NOMO-1 treated with dmso at 0.1 percent for 144 hours (cell line): ENCODE data around the gene NIPBL.
"Not testable (repeated sequence)": the region's sequence is repeated elsewhere in the genome, so short reads cannot be mapped to it uniquely, and the experiment has no call there.

Source experiments
- DNase-seq: peaks from one replicate; lab custom pipeline; 2025; ENCODE audit not compliant: unreplicated experiment; lab: John Stamatoyannopoulos, UW

NIPBL gene

GRCh38 chr5:37082977-37083376, 206.4 kb downstream of the NIPBL start:
- not testable (repeated sequence) for DNase-seq

- not testable (repeated sequence) for DNase-seq
Observed at GRCh38 chr5:37086026-37086425, 209.5 kb downstream of the NIPBL start.

- peak; percentile 56 for DNase-seq
Observed at GRCh38 chr5:37086466-37087173, 210.1 kb downstream of the NIPBL start.

- DNase-seq, result no peak
Observed at GRCh38 chr5:37088009-37088408, 211.4 kb downstream of the NIPBL start.

- no peak for DNase-seq
Observed at GRCh38 chr5:37090123-37090726, 213.7 kb downstream of the NIPBL start.

- no peak for DNase-seq
Observed at GRCh38 chr5:37090781-37091180, 214.2 kb downstream of the NIPBL start.

GRCh38 chr5:37093795-37094194, 217.2 kb downstream of the NIPBL start:
- DNase-seq, result not testable (repeated sequence)

- not testable (repeated sequence) for DNase-seq
Observed at GRCh38 chr5:37099267-37099666, 222.7 kb downstream of the NIPBL start.

- no peak for DNase-seq
Observed at GRCh38 chr5:37103302-37103701, 226.7 kb downstream of the NIPBL start.

GRCh38 chr5:37109338-37109737, 232.8 kb downstream of the NIPBL start:
- no peak for DNase-seq

GRCh38 chr5:37110135-37110534, 233.6 kb downstream of the NIPBL start:
- DNase-seq, result no peak

GRCh38 chr5:37111426-37112382, 235.1 kb downstream of the NIPBL start:
- DNase-seq, result peak; percentile 71

GRCh38 chr5:37112383-37112991, 235.9 kb downstream of the NIPBL start:
- DNase-seq, result peak; percentile 8
